GM10266 (cell line): ENCODE measurements around the gene INHA.

Source experiments
- DNase-seq: peaks from one replicate; pipeline ENCODE4 v3.0.0; 2012; ENCODE audit errors: extremely low spot score
- TF ChIP-seq, protein P1 (sequence below): IDR thresholded peaks from 2 replicates; pipeline ENCODE4 v1.5.1; 2012; ENCODE audit warnings: mild to moderate bottlenecking, low read depth; ENCODE audit not compliant: control insufficient read depth, insufficient read depth; ENCODE audit errors: missing control alignments

INHA gene

GRCh38 chr2:219527472-219527871 lies 44.6 kb upstream of the INHA start:
- TF ChIP-seq, protein P1, sequence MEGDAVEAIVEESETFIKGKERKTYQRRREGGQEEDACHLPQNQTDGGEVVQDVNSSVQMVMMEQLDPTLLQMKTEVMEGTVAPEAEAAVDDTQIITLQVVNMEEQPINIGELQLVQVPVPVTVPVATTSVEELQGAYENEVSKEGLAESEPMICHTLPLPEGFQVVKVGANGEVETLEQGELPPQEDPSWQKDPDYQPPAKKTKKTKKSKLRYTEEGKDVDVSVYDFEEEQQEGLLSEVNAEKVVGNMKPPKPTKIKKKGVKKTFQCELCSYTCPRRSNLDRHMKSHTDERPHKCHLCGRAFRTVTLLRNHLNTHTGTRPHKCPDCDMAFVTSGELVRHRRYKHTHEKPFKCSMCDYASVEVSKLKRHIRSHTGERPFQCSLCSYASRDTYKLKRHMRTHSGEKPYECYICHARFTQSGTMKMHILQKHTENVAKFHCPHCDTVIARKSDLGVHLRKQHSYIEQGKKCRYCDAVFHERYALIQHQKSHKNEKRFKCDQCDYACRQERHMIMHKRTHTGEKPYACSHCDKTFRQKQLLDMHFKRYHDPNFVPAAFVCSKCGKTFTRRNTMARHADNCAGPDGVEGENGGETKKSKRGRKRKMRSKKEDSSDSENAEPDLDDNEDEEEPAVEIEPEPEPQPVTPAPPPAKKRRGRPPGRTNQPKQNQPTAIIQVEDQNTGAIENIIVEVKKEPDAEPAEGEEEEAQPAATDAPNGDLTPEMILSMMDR, result no peak
- no peak for DNase-seq

GRCh38 chr2:219530048-219530963 lies 41.8 kb upstream of the INHA start:
- TF ChIP-seq, protein P1, result peak; percentile 97

GRCh38 chr2:219531639-219532377 lies 40.3 kb upstream of the INHA start:
- DNase-seq, result no peak
- TF ChIP-seq, protein P1, result no peak

More at GRCh38 chr2:219530048-219530963, 41.8 kb upstream of the INHA start:
- peak; percentile 92 for DNase-seq

GRCh38 chr2:219532378-219532649 lies 39.8 kb upstream of the INHA start:
- TF ChIP-seq, protein P1, result no peak
- no peak for DNase-seq

DNA sequence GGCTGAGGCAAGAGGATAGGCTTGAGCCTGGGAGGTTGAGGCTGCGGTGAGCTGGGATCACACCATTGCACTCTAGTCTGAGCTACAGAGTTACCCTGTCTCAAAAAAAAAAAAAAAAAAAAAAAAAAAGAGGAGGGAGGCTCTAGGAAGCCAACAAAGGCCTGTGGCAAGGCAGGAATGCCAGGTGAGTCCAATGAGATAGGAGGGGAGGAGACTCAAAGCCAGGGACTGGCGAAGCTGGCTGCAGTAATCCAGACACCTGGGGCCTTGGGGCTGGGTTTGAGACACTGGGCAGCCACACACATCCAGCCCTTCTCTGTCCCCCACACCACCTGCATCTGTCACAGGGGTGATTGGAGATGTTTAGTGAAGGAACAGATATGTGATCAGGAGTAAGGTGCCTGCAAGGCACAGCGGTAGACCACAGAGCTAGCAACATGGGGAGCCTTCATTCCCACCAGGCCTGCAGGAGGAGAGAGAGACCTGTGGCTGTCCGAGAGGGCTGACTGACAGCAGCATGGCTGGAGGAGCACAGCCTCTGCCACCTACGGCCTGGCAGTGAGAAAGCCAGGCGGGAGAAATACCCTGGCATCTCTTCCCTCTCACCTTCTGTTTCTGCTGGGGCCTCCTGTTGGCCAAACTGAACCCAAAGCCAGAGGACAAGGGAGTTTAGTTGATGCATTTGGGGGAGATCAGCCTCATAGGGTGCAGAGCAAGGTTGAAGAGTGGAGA lies 38.0 kb upstream of the INHA start:
- DNase-seq, result no peak
- TF ChIP-seq, protein P1, result no peak

DNA sequence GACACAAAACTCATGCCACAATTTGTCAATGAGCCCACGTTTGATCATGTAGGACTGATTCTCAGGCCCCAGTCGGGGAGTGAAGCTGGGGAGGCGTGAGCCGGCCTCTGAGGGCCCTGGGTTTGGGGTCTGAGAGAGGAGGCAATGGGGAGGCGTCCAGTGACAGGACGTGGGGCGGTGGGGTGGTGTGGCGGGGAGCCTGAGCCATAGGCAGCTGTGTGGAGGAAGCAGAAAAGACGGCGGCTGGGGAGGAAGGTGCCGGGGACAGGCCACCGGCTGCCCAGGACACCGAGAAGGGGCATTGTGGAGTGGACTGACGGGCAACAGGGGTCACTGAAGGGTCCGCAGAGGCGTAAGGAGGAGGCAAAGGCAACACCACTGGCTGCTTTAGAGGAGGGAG lies 35.7 kb upstream of the INHA start:
- no peak for DNase-seq
- TF ChIP-seq, protein P1, result no peak
